ENCODE measurements around the gene GALNT14. TPM values are rescaled to one million over a fixed set of nuclear protein-coding genes. Genes with fewer than 3 reads are reported as not detected.
"Not testable (repeated sequence)": the region's sequence is repeated elsewhere in the genome, so short reads cannot be mapped to it uniquely, and the experiment has no call there.

The GALNT14 gene, protein sequence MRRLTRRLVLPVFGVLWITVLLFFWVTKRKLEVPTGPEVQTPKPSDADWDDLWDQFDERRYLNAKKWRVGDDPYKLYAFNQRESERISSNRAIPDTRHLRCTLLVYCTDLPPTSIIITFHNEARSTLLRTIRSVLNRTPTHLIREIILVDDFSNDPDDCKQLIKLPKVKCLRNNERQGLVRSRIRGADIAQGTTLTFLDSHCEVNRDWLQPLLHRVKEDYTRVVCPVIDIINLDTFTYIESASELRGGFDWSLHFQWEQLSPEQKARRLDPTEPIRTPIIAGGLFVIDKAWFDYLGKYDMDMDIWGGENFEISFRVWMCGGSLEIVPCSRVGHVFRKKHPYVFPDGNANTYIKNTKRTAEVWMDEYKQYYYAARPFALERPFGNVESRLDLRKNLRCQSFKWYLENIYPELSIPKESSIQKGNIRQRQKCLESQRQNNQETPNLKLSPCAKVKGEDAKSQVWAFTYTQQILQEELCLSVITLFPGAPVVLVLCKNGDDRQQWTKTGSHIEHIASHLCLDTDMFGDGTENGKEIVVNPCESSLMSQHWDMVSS
- total RNA-seq (ENCODE audit: unreplicated experiment) = 14.4 TPM
- long read RNA-seq, partial matches to known transcripts = 0 of 5 reads
- long read RNA-seq, other reads (novel, unspliced or antisense) = 4 of 5 reads

DNA sequence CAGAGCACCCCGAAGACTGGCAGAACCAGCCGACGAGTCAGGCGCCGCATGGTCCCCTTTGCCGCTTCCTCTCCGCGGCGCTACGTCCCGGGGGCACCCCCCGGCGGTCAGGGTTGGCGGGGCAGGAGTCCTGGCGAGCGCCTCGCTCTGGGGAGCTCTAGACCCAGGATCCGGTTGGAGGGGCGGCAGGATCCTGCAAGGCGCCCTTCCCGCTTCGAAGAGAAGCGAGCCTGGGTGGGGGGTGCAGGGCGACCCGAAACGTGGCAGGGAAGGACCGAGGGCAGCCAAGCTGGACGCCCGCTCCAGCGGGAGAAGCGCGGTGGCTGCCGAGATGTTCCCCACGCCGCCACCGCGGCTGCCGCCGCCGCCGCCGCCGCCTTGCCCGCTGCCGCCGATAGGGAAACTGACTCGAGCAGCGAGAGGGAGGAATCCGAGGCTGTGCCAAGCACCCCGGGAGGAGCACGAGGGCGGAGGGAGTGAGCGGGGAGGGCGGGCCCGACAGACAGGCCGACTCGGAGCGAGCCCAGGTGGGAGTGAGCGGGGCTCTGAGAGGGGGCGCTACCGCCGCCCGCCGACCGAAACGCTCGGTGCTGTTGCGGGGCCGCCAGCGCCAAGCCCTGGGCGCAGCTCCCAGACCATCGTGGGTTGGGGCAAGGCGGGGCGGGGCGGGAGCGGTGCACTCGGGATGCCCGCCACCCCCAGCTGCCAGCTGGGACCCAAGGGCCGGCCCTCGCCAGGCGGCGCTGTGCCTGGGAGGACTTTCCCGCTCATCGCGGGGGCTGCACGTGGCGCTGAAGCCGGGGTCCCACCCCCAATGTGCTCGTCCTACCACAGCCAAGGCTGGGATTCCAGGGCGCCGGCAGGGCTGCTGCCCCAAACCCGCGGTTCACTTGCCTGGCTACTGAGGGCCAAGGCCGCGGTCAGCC lies at the start of gene GALNT14:
Gene GALNT14 (minus strand): TSS at position 404 of the 926 bp plus-strand sequence. CDS start 354 bp downstream, at position 50.
- TF ChIP-seq, protein P1, sequence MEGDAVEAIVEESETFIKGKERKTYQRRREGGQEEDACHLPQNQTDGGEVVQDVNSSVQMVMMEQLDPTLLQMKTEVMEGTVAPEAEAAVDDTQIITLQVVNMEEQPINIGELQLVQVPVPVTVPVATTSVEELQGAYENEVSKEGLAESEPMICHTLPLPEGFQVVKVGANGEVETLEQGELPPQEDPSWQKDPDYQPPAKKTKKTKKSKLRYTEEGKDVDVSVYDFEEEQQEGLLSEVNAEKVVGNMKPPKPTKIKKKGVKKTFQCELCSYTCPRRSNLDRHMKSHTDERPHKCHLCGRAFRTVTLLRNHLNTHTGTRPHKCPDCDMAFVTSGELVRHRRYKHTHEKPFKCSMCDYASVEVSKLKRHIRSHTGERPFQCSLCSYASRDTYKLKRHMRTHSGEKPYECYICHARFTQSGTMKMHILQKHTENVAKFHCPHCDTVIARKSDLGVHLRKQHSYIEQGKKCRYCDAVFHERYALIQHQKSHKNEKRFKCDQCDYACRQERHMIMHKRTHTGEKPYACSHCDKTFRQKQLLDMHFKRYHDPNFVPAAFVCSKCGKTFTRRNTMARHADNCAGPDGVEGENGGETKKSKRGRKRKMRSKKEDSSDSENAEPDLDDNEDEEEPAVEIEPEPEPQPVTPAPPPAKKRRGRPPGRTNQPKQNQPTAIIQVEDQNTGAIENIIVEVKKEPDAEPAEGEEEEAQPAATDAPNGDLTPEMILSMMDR (IDR thresholded peaks at IDR 0.05; ENCODE audit: partially characterized antibody, unreplicated experiment) = peak; percentile 57
- Mint-ChIP-seq H3K4me1 (ENCODE audit: low read depth, unreplicated experiment) (peaks cover 15% of the 10 kb centered on the region), H3K27me3 (ENCODE audit: unreplicated experiment) (peaks cover 12% of the 10 kb centered on the region), H3K36me3 (ENCODE audit: unreplicated experiment) (no peaks in the 10 kb centered on the region), H3K4me3 (ENCODE audit: unreplicated experiment) (peak within 1 kb of the TSS; percentile 81), H3K9me3 (ENCODE audit: unreplicated experiment) (peaks cover 4% of the 10 kb centered on the region), H3K27ac (ENCODE audit: unreplicated experiment) (no peak within 1 kb of the TSS)
- peak; percentile 85 for DNase-seq

DNA sequence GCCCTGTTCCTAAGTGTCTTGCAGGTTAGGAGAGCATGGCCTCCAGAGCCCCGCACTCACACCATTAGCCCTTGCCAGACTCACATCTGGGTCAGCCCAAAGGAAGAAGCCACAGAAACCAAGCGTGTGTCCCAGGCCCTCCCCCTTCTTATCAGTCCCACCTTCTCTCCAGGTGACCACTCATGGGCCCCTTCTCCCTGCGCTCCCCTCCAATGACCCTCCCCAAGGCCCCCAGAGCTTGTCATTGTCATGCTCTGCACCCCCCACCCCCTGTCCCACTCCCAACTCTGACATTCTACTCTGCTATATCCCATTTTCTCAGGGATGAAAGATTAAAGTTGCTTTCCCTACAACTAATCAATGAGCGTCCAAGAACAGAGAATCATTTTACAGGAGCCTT lies 48.9 kb upstream of the GALNT14 start:
- Mint-ChIP-seq H3K9me3 (ENCODE audit: unreplicated experiment) (no peaks in the 10 kb centered on the region), H3K36me3 (ENCODE audit: unreplicated experiment) (no peaks in the 10 kb centered on the region), H3K4me3 (ENCODE audit: unreplicated experiment) (no peak overlapping the region), H3K4me1 (ENCODE audit: low read depth, unreplicated experiment) (no peaks in the 10 kb centered on the region), H3K27ac (ENCODE audit: unreplicated experiment) (no peak overlapping the region), H3K27me3 (ENCODE audit: unreplicated experiment) (peaks cover 3% of the 10 kb centered on the region)
- TF ChIP-seq, protein P1 (IDR thresholded peaks at IDR 0.05; ENCODE audit: partially characterized antibody, unreplicated experiment) = no peak
- DNase-seq = no peak

DNA sequence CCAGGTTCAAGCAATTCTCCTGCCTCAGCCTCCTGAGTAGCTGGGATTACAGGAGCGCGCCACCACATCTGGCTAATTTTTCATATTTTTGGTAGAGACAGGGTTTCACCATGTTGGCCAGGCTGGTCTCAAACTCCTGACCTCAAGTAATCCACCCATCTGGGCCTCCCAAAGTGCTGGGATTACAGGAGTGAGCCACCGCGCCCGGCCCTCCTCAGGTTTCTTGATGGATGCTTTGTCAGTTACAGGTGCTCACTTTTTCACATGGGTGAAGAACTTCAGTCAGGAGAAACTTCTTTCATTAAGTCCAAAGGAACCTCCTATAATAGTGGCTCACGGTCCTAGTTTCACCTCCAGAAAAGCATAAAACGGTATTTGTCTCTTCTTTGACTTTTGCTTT lies 45.7 kb upstream of the GALNT14 start:
- not testable (repeated sequence) for H3K27me3 Mint-ChIP-seq (ENCODE audit: unreplicated experiment); H3K27ac Mint-ChIP-seq (ENCODE audit: unreplicated experiment); H3K9me3 Mint-ChIP-seq (ENCODE audit: unreplicated experiment); DNase-seq; H3K36me3 Mint-ChIP-seq (ENCODE audit: unreplicated experiment); H3K4me1 Mint-ChIP-seq (ENCODE audit: low read depth, unreplicated experiment); H3K4me3 Mint-ChIP-seq (ENCODE audit: unreplicated experiment)

DNA sequence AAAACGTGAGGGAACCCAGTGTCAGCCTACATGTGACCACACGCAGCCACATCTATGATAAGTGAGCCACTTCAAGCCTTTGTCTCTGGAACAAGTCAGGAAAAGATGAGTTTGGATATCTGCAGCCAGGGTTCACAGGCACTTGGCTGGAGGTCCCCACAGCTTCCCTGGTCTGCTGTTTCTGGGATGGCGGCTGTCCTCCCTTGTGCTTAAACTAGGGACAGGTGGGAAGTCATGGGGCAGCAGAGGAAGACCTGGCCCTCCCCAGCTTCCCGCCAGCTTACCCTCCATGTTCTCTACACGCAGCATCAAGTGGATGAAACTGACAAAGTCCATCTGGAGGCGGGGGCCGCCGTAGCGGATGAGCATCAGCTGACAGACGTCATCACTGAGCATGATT lies 38.5 kb upstream of the GALNT14 start:
- no peak overlapping the region for H3K27ac Mint-ChIP-seq (ENCODE audit: unreplicated experiment)
- H3K9me3 Mint-ChIP-seq (ENCODE audit: unreplicated experiment) = no peaks in the 10 kb centered on the region
- TF ChIP-seq, protein P1 (IDR thresholded peaks at IDR 0.05; ENCODE audit: partially characterized antibody, unreplicated experiment) = no peak
- no peak for DNase-seq
- H3K36me3 Mint-ChIP-seq (ENCODE audit: unreplicated experiment) = no peaks in the 10 kb centered on the region
- no peaks in the 10 kb centered on the region for H3K4me1 Mint-ChIP-seq (ENCODE audit: low read depth, unreplicated experiment)
- H3K4me3 Mint-ChIP-seq (ENCODE audit: unreplicated experiment) = no peak overlapping the region
- H3K27me3 Mint-ChIP-seq (ENCODE audit: unreplicated experiment) = no peaks in the 10 kb centered on the region

DNA sequence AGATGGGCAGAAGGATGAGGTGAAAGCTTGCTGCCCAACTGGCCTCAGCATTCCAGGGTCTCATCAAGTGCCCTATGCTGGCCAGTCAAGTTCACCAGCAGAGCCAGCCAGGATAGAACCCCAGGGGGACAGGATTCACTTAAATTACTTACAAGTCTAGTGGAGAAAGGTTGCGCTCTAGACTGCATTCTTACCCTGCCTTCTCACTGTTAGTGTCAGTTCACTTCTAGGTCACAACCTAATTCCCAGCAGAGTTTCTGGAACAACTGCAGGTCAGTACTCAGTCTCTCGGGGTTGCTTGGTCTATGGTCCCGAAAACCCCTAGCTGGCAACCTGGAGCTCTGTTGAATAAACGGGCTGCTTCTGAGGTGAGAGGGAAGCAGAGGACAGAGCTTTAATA lies 32.9 kb upstream of the GALNT14 start:
- H3K27ac Mint-ChIP-seq (ENCODE audit: unreplicated experiment) = no peak overlapping the region
- no peaks in the 10 kb centered on the region for H3K36me3 Mint-ChIP-seq (ENCODE audit: unreplicated experiment)
- TF ChIP-seq, protein P1 (IDR thresholded peaks at IDR 0.05; ENCODE audit: partially characterized antibody, unreplicated experiment) = no peak
- H3K9me3 Mint-ChIP-seq (ENCODE audit: unreplicated experiment) = peaks cover 2% of the 10 kb centered on the region
- H3K27me3 Mint-ChIP-seq (ENCODE audit: unreplicated experiment) = peaks cover 6% of the 10 kb centered on the region
- no peak overlapping the region for H3K4me3 Mint-ChIP-seq (ENCODE audit: unreplicated experiment)
- DNase-seq = no peak
- peaks cover 15% of the 10 kb centered on the region for H3K4me1 Mint-ChIP-seq (ENCODE audit: low read depth, unreplicated experiment)

Data from glutamatergic neuron (in vitro differentiated cells).